DMS79 (cell line): ENCODE measurements around the gene HOXD3.

Experiments
- DNase-seq: peaks from one replicate; lab custom pipeline; 2025; lab: John Stamatoyannopoulos, UW

Gene HOXD3

DNA sequence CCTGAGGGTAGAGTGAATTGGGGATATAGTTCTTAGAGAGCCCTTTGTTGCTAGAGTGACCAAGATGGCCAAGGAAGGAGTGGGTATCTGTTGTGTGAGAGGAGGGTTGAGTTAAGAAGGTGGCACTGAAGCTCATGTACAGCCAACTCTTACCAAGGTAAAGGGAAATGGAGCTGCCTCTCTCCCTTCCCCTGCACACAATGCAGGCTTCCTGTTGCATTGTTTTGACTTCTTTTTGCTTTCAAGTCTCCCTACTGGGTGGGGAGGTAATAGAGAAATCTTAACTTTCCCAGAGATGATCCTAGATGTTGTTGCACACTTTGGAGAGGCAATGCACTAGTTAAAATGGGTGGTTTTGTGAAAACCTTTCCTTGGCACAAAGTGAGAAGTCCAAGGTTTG is 55.2 kb downstream of the HOXD3 start:
- no peak for DNase-seq

DNA sequence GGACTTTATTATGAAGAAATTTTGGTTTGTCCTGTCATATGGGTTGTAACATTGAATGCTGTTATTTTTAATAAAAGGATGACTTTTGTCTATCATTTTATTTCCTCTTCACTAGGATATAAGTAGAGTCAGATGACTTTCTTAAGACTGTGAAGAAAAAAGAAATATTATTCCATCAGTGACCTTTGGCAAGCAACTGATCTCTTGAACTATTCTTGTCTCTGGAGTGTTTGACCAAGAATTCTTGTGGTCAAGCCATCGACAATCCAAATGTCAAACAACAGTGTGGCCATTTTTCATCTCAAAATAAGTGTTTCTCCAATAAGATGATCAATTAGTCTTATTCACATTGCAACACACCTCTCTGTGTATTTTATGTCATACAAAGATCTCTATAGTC is 56.3 kb downstream of the HOXD3 start:
- DNase-seq = no peak
